Sigmoid colon (tissue), 4 donors: ENCODE measurements around the gene FIGNL2.

Source experiments
- CTCF ChIP-seq, 4 experiments: fragments of 450-650 bp in 3 of 4; fragments of 200-600 bp in 1 of 4; IDR thresholded peaks; one replicate each; pipeline ENCODE4 v1.5.1; 2016 to 2019; ENCODE audit warnings: antibody characterized with exemption in 4 of 4, mild to moderate bottlenecking in 3 of 4, moderate library complexity in 2 of 4
- EP300 ChIP-seq, 4 donors: sonication (generic); formaldehyde crosslinking; IDR thresholded peaks; one replicate each; pipeline ENCODE4 v1.6.1; 2017; ENCODE audit warnings: antibody characterized with exemption in 4 of 4
- POLR2A ChIP-seq, 2 donors: fragments of 450-650 bp; IDR thresholded peaks; one replicate each; pipeline ENCODE4 v1.6.1; 2016; ENCODE audit warnings: antibody characterized with exemption in 2 of 2, mild to moderate bottlenecking in 2 of 2, moderate library complexity in 2 of 2

- TF ChIP-seq POLR2A (IDR thresholded peaks at IDR 0.05) (no peak), EP300 (IDR thresholded peaks at IDR 0.05) (no peak), CTCF (IDR thresholded peaks at IDR 0.05) (no peak)
Observed at GRCh38 chr12:51874000-51874399, 25.5 kb upstream of the FIGNL2 start.
